ENCODE measurements around the gene CHST1. TPM values are rescaled to one million over a fixed set of nuclear protein-coding genes. Genes with fewer than 3 reads are reported as not detected.

Gene CHST1
- total RNA-seq, 1 experiment from 2014 or later, result not detected

GRCh38 chr11:45679806-45680205 is 14.4 kb upstream of the CHST1 start:
- POLR2A ChIA-PET (ENCODE audit: unreplicated experiment), result no interaction called here
- intact Hi-C loops (cut with micrococcal nuclease), result no loop called here
- BruUV-seq (replicated peaks), result no TSS peak

GRCh38 chr11:45678976-45679375 is 13.6 kb upstream of the CHST1 start:
- Histone ChIP-seq H3K79me2 (ENCODE audit: low read length) (no peaks in the 10 kb centered on the region), H3K4me1 (ENCODE audit: insufficient read depth, low read length) (no peaks in the 10 kb centered on the region), H3K4me2 (ENCODE audit: low read length) (no peak overlapping the region), H3K9me2 (replicated peaks; ENCODE audit: low read length) (no peaks in the 10 kb centered on the region), H3K27ac (ENCODE audit: low read length) (no peak overlapping the region), H3F3A (ENCODE audit: low read length, unreplicated experiment) (no peaks in the 10 kb centered on the region), H3K36me3 (ENCODE audit: low read depth, low read length) (no peaks in the 10 kb centered on the region), H3K9ac (ENCODE audit: low read length) (no peak overlapping the region), H4K20me1 (ENCODE audit: low read length) (no peaks in the 10 kb centered on the region), H3K27me3 (ENCODE audit: low read length) (peaks cover 43% of the 10 kb centered on the region; the same call in 1 of the 2 replicates), H3K4me3 (ENCODE audit: low read length) (no peak overlapping the region), H3K9me3 (ENCODE audit: low read length) (no peaks in the 10 kb centered on the region), H2AFZ (ENCODE audit: low read length) (no peak overlapping the region)
- no peak for TF ChIP-seq EZH2phosphoT487 (IDR thresholded peaks at IDR 0.05; ENCODE audit: borderline replicate concordance, low read length)
- no peak for TF ChIP-seq EZH2 (IDR thresholded peaks at IDR 0.05; ENCODE audit: low read length, unreplicated experiment)
- no peak for TF ChIP-seq CTCF (conservative IDR thresholded peaks at IDR 0.05; ENCODE audit: low read depth, low read length)
- intact Hi-C loops (cut with micrococcal nuclease), result no loop called here
- ATAC-seq (no peak), DNase-seq (no peak)
- ChIA-PET CTCF (no interaction called here), POLR2A (ENCODE audit: unreplicated experiment) (no interaction called here)
- BruUV-seq (replicated peaks), result no TSS peak

More at GRCh38 chr11:45679806-45680205, 14.4 kb upstream of the CHST1 start:
- H3K27me3 ChIP-seq (ENCODE audit: low read length), result peaks cover 52% of the 10 kb centered on the region; the same call in 1 of the 2 replicates
- no peaks in the 10 kb centered on the region for H3K9me2 ChIP-seq (replicated peaks; ENCODE audit: low read length)
- no peak overlapping the region for H2AFZ ChIP-seq (ENCODE audit: low read length)
- no peaks in the 10 kb centered on the region for H4K20me1 ChIP-seq (ENCODE audit: low read length)
- no peaks in the 10 kb centered on the region for H3K9me3 ChIP-seq (ENCODE audit: low read length)
- no peak overlapping the region for H3K4me3 ChIP-seq (ENCODE audit: low read length)
- TF ChIP-seq CTCF (conservative IDR thresholded peaks at IDR 0.05; ENCODE audit: low read depth, low read length), result no peak
- TF ChIP-seq EZH2 (IDR thresholded peaks at IDR 0.05; ENCODE audit: low read length, unreplicated experiment), result no peak
- no peak for TF ChIP-seq EZH2phosphoT487 (IDR thresholded peaks at IDR 0.05; ENCODE audit: borderline replicate concordance, low read length)
- H3K9ac ChIP-seq (ENCODE audit: low read length), result no peak overlapping the region
- H3K79me2 ChIP-seq (ENCODE audit: low read length), result no peaks in the 10 kb centered on the region
- DNase-seq, result no peak
- H3F3A ChIP-seq (ENCODE audit: low read length, unreplicated experiment), result no peaks in the 10 kb centered on the region
- H3K4me1 ChIP-seq (ENCODE audit: insufficient read depth, low read length), result no peaks in the 10 kb centered on the region
- no peak overlapping the region for H3K4me2 ChIP-seq (ENCODE audit: low read length)
- ATAC-seq, result no peak
- CTCF ChIA-PET, result no interaction called here
- H3K36me3 ChIP-seq (ENCODE audit: low read depth, low read length), result no peaks in the 10 kb centered on the region
- no peak overlapping the region for H3K27ac ChIP-seq (ENCODE audit: low read length)

- H3K36me3 ChIP-seq (ENCODE audit: low read depth, low read length), result no peaks in the 10 kb centered on the region
- no peak overlapping the region for H3K4me3 ChIP-seq (ENCODE audit: low read length)
- DNase-seq (no peak), ATAC-seq (no peak)
- no peaks in the 10 kb centered on the region for H3K4me1 ChIP-seq (ENCODE audit: insufficient read depth, low read length)
- TF ChIP-seq EZH2phosphoT487 (IDR thresholded peaks at IDR 0.05; ENCODE audit: borderline replicate concordance, low read length) (no peak), CTCF (conservative IDR thresholded peaks at IDR 0.05; ENCODE audit: low read depth, low read length) (no peak), EZH2 (IDR thresholded peaks at IDR 0.05; ENCODE audit: low read length, unreplicated experiment) (no peak)
- CTCF ChIA-PET, result no interaction called here
- H3K9me3 ChIP-seq (ENCODE audit: low read length), result no peaks in the 10 kb centered on the region
- POLR2A ChIA-PET (ENCODE audit: unreplicated experiment), result no interaction called here
- no peak overlapping the region for H2AFZ ChIP-seq (ENCODE audit: low read length)
- H3K79me2 ChIP-seq (ENCODE audit: low read length), result no peaks in the 10 kb centered on the region
- intact Hi-C loops (cut with micrococcal nuclease), result no loop called here
- H3K27ac ChIP-seq (ENCODE audit: low read length), result no peak overlapping the region
- H4K20me1 ChIP-seq (ENCODE audit: low read length), result no peaks in the 10 kb centered on the region
- H3K27me3 ChIP-seq (ENCODE audit: low read length), result peaks cover 33% of the 10 kb centered on the region; the same call in 1 of the 2 replicates
- no peak overlapping the region for H3K9ac ChIP-seq (ENCODE audit: low read length)
- no peaks in the 10 kb centered on the region for H3F3A ChIP-seq (ENCODE audit: low read length, unreplicated experiment)
- H3K9me2 ChIP-seq (replicated peaks; ENCODE audit: low read length), result no peaks in the 10 kb centered on the region
- BruUV-seq (replicated peaks), result no TSS peak
- H3K4me2 ChIP-seq (ENCODE audit: low read length), result no peak overlapping the region
These were observed 12.5 kb upstream of the CHST1 start for GRCh38 chr11:45677770-45678512.

All from PC-3 (cell line).